Activated effector memory CD4-positive, alpha-beta T cell treated with Interleukin-2 at 50 U/mL for 16 hours (primary cell): ENCODE results near the gene NME8.
"Not testable (repeated sequence)": the region's sequence is repeated elsewhere in the genome, so short reads cannot be mapped to it uniquely, and the experiment has no call there.

ENCODE experiments used
- DNase-seq: peaks from one replicate; pipeline ENCODE4 v3.0.0-alpha.2; 2020

Gene NME8

DNA sequence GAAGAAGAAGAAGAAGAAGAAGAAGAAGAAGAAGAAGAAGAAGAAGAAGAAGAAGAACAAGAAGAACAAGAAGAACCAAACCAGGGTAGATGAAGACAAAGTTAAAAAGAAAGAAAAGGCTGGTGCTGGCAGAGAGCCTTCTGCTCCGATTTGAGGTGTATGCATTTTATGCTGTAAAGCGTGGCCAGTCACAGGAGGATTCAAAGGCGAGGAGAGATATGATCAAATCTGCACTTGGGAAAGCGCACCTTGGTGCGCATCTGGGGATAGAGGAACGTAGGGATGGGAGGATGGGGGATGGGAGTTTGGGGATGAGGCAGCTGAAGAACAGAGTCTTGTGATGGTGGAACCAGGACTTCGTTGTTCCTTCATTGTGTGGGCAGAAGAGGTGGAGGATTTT is at the start of gene NME8:
Gene NME8 (plus strand): TSS at position 301 of the 400 bp plus-strand sequence. CDS start 1,670 bp downstream, outside the sequence.
- no peak for DNase-seq

GRCh38 chr7:37806152-37806551 is 42.2 kb upstream of the NME8 start:
- no peak for DNase-seq

DNA sequence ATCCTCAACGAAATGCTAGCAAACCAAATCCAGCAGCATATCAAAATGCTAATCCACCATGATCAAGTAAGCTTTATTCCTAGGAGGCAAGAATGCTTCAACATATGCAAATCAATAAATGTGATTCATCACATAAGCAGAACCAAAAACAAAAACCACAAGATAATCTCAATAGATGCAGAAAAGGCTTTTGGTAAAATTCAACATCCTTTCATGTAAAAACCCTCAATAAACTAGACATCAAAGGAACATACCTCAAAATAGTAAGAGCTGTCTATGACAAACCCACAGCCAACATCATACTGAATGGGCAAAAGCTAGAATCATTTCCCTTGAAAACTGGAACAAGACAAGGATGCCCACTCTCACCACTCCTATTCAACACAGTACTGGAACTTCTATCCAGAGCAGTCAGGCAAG is 36.2 kb upstream of the NME8 start:
- not testable (repeated sequence) for DNase-seq

DNA sequence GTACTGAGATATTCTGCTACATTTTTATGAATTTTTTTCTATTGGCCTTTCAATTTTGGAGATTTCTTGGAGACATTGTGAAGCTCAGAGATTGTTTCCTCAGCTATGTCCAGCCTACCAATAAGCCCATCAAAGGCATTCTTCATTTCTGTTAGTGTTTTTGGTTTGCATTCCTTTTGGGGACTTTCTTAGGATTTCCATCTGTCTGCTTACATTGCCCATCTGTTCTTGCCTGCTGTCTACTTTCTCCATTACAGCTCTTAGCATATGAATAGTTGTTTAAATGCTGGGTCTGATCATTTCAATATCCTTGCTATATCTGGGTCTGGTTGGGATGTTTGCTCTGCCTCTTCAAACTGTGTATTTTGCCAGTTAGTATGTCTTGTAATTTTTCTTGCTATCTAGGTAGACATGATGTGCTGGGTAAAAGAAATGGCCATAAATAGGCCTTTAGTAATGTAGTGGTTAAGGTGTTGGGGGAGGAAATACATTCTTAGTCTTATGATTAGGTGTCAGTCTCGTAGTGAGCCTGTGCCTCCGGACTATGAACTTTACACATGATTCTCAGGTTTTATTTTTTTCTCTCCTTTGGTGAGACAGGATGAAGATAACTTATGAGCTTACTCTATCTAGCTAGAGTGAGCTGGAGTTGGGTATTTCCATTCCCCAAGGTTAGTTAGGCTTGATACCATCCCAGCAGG is 32.6 kb upstream of the NME8 start:
- DNase-seq = no peak

GRCh38 chr7:37816922-37817590 is 31.3 kb upstream of the NME8 start:
- DNase-seq = no peak

DNA sequence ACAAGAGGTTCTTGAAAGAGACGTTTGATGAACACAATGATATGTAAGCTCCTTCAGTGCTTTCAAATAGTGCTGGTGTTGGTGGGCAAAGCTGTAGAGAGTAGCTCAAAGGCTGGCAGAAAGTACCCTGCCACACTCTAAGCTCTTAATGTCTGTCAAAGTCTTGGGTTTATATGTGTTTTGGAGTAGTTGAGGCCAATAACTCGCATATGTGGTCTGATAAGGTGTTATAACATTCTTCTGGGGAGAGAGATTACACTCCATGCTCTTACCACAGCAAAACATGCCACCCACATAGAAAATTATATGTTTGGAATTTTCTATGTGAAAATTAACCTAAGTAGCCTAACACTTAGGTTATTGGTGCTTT is 30.8 kb upstream of the NME8 start:
- no peak for DNase-seq

- DNase-seq = no peak
These were observed 30.2 kb upstream of the NME8 start for GRCh38 chr7:37817996-37818720.

GRCh38 chr7:37820708-37821468 is 27.5 kb upstream of the NME8 start:
- DNase-seq = no peak

- DNase-seq = no peak
These were observed 25.5 kb upstream of the NME8 start for GRCh38 chr7:37822946-37823345.

DNA sequence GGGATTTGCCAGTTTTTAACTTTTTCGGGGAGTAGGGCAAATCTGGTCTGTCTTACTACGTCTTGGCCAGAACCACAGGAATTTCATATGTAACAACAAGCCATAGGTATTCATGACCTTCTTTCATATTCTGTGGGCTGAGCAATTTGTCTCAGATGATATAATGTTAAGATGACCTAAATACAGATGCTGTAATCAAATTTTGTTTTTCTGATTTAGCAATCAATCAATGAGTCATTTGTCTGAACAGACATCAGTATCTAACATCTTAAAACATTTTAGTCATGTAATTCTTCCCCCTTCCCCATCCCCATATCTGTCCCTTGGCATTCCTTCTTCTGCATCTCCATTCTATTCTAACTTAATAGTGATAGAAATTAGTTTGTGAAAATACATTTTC is 24.8 kb upstream of the NME8 start:
- DNase-seq = no peak

- no peak for DNase-seq
These were observed 23.4 kb upstream of the NME8 start for GRCh38 chr7:37825038-37825437.

DNA sequence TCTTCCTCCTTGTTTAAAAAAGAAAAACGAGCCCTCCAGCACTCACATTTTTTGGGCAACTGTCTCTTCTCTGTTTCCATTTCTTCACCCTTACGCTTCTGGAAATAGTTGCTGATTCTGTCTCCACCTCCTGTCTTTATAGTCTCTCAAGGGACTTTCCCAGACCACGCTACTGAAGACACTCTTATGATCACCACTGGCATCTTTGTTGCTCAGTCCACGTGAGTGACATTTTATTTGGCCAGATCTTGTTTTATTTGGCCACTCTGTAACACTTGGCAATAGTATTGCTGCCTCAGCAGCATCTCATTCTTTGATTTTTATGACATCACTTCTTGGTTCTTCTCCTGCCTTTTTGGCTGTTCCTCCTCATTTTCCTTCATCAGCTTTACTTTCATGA is 21.6 kb upstream of the NME8 start:
- DNase-seq = no peak

DNA sequence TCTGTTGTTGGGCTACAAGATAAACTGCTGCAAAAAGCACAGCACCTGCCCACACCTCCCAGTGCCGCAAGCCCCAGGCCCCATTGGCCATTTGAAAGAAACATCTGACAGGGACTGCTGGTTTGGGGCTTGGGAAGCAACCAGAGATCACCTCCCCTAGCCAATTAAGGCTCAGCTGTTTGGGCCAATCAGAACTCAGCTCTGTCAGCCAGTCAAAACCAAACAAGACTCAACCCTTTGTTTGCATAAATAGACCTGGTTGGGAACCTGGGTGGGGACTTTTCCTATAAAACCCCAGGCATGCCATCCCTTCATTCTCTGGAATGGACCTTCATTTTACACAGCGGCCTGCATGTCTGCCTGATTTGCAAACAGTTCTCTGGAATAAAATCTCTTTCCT is 17.2 kb upstream of the NME8 start:
- DNase-seq = no peak

- DNase-seq = no peak
These were observed 16.2 kb upstream of the NME8 start for GRCh38 chr7:37832194-37832593.

GRCh38 chr7:37833107-37833817 is 15.1 kb upstream of the NME8 start:
- DNase-seq = peak; percentile 10

- DNase-seq = no peak
These were observed 14.6 kb upstream of the NME8 start for GRCh38 chr7:37833818-37834146.

GRCh38 chr7:37853468-37853867 is 5.1 kb downstream of the NME8 start:
- no peak for DNase-seq

GRCh38 chr7:37882086-37882485 is 33.7 kb downstream of the NME8 start:
- no peak for DNase-seq

- DNase-seq = no peak
These were observed 45.0 kb downstream of the NME8 start for GRCh38 chr7:37893359-37893758.

DNA sequence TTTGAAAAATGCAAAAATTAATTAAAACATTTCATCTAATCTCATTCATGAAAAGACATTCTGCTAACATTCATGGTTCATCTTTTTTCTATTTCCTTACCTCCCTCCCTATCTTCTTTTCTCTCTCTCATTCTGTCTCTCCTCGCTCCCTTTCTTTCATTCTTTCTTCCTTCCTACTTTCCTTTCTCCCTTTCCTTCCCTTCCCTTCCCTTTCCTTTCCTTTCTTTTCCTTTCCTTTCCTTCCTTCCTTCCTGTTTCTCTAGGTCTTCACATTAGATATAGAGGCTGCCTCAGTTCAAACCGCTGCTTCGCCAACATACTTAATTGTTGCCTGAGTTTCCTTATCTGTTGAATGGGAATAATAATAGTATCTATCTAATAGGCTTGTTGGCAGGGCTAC is 46.3 kb downstream of the NME8 start:
- DNase-seq = no peak

GRCh38 chr7:37899712-37900247 is 51.4 kb downstream of the NME8 start:
- no peak for DNase-seq

DNA sequence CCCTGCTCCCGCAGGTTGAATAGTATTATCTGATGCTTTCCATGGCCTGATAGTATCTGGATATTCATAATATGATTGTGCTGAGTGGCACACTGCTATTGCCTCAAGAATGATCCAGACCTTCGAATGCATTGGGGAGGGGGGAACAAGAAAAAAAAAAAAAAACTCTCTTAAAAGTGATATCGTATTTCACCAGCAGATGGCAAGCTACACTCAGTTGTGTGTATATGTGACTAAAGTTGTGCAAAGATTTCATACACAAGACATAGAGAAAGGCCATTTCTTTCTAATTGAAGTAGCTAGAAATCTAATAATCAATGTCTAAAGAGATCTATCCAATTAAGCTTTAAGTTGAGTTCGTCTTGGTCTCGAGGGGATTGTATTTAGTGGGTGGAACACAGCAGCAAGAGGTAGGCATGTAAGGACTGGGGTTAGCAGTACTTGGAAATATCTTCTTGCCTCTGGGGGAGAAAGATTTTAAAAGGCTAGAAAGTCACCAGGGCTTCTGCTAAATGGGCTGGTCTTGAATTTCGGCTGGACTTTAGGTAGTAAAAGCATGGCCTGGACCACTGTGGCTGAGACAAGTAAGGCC is 52.9 kb downstream of the NME8 start:
- no peak for DNase-seq
